Fibroblast of mammary gland (primary cell): ENCODE data around the gene FUT4.
"Not testable (repeated sequence)": the region's sequence is repeated elsewhere in the genome, so short reads cannot be mapped to it uniquely, and the experiment has no call there.

Experiments used
- DNase-seq: peaks from one replicate; pipeline ENCODE4 v3.0.0-alpha.2; 2010; ENCODE audit warnings: low read depth
- H3K4me3 ChIP-seq: 2 replicates; pipeline ENCODE4 v1.5.1; 2011; ENCODE audit warnings: low read depth, mild to moderate bottlenecking, low read length, moderate library complexity; ENCODE audit not compliant: control insufficient read depth
- TF ChIP-seq, protein P1 (sequence below): conservative IDR thresholded peaks from 2 replicates; pipeline ENCODE4 v1.5.1; 2011; ENCODE audit warnings: low read depth, low read length, inconsistent platforms; ENCODE audit not compliant: control insufficient read depth, insufficient read depth

The FUT4 gene

DNA sequence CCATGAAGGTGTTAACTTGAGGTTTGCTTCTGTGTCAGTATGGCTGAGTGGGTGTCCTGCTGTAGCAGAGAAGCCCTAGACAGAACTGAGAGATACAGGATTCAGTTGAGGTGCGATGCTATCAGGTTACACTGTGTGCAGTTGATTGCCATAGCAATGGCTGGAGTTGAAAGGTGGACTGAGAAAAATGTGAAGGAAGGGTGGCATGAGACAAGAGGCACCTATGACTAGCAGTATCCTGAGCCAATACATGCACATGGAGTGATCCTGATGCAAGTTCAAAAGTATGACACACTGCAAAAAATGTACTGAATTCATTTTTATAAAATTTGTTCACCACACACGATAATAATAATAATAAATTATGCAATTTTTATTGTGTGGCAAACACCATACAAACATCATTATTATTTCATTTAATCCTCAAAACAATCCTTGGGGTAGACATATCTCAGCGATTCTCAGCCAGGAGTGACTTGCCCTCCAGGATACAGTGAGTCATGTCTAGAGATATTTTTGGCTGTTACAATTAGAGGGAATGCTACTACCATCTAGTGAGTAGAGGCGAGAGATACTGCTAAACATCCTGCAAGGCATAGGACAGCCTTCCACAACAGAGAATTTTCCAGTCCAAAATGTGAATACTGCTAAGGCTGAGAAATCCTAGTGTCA lies 19.6 kb downstream of the FUT4 start:
- peak; percentile 72 for DNase-seq
- H3K4me3 ChIP-seq, result no peak overlapping the region
- TF ChIP-seq, protein P1, sequence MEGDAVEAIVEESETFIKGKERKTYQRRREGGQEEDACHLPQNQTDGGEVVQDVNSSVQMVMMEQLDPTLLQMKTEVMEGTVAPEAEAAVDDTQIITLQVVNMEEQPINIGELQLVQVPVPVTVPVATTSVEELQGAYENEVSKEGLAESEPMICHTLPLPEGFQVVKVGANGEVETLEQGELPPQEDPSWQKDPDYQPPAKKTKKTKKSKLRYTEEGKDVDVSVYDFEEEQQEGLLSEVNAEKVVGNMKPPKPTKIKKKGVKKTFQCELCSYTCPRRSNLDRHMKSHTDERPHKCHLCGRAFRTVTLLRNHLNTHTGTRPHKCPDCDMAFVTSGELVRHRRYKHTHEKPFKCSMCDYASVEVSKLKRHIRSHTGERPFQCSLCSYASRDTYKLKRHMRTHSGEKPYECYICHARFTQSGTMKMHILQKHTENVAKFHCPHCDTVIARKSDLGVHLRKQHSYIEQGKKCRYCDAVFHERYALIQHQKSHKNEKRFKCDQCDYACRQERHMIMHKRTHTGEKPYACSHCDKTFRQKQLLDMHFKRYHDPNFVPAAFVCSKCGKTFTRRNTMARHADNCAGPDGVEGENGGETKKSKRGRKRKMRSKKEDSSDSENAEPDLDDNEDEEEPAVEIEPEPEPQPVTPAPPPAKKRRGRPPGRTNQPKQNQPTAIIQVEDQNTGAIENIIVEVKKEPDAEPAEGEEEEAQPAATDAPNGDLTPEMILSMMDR, result peak; percentile 39

GRCh38 chr11:94563848-94564467 lies 20.2 kb downstream of the FUT4 start:
- DNase-seq, result no peak

DNA sequence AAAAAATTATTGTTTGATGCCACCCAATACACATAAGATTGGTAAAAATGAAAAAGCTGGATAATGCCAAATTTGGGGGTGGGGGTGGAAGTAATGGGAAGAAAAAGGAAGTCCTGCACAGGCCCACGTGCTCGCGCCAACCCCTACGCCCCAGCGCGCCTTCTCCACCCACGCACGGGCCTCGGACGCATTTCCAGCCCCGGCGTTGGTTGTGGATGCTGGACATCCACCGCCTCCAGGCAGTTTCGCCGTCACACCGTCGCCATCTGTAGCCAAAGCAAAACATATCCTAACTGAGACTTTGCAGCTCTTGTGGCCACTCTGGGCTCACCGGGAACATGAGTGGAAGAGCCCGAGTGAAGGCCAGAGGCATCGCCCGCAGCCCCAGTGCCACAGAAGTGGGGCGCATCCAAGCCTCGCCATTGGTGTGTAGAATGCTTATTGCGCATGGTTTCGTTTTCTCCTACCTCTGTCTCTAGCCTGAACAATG lies 23.5 kb downstream of the FUT4 start, which contains the start of gene PIWIL4:
TSS of gene PIWIL4 (plus strand) at position 188 of the 490 bp plus-strand sequence. CDS start at position 339, 151 bp downstream.
- DNase-seq, result no peak
- TF ChIP-seq, protein P1, result no peak
- H3K4me3 ChIP-seq, result no peak within 1 kb of the TSS

More at GRCh38 chr11:94563848-94564467, 20.2 kb downstream of the FUT4 start:
- TF ChIP-seq, protein P1, result no peak
- H3K4me3 ChIP-seq, result no peak overlapping the region

DNA sequence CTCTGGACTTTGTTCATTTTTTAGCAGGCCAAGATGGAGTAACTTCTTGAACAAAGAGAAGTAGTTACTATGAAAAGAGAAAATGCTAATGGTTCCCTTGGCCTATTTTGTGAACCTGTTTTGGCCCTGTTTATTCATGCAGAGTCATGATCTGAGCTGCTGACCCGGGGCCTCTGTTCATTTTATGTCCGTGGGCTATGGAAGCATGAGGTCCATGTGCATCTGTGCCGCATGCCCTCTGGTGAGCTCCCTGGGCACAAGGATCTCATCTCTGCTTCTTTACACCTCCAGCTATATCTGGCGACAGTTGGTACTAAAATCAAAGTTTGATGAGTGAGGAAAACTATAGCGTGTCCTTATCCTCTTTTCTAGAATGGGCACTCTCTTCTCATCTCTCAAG lies 24.5 kb downstream of the FUT4 start:
- no peak for DNase-seq
- TF ChIP-seq, protein P1, result no peak
- H3K4me3 ChIP-seq, result no peak overlapping the region

GRCh38 chr11:94568717-94569116 lies 25.0 kb downstream of the FUT4 start:
- TF ChIP-seq, protein P1, result no peak
- no peak for DNase-seq
- no peak overlapping the region for H3K4me3 ChIP-seq

GRCh38 chr11:94572975-94573374 lies 29.3 kb downstream of the FUT4 start:
- DNase-seq, H3K4me3 ChIP-seq: not testable (repeated sequence)
